HepG2 (cell line): ENCODE measurements around the gene ZNF845. TPM values are rescaled to one million over a fixed set of nuclear protein-coding genes. Genes with fewer than 3 reads are reported as not detected.
A peak's percentile ranks its signal among the peaks of the same experiment; 100 is the strongest.

ENCODE experiments used
- ATF2 ChIP-seq: sonication (generic); formaldehyde crosslinking; IDR thresholded peaks from 2 replicates; pipeline ENCODE4 v1.4.0; 2020; ENCODE audit warnings: missing genetic modification reagents
- CCAR2 ChIP-seq: fragments of 200-400 bp; formaldehyde crosslinking; optimal IDR thresholded peaks from 2 replicates; pipeline ENCODE3; 2018; ENCODE audit warnings: low read depth, mild to moderate bottlenecking, low read length, moderate library complexity
- CENPT ChIP-seq: sonication (generic); formaldehyde crosslinking; IDR thresholded peaks from 2 replicates; pipeline ENCODE4 v1.8.0; 2022; ENCODE audit warnings: low read depth, mild to moderate bottlenecking, moderate library complexity, missing genetic modification reagents
- E2F2 ChIP-seq: sonication (generic); formaldehyde crosslinking; IDR thresholded peaks from 2 replicates; pipeline ENCODE4 v1.4.0; 2020; ENCODE audit warnings: missing genetic modification reagents, borderline replicate concordance
- ERF ChIP-seq: IDR thresholded peaks from 2 replicates; pipeline ENCODE4 v1.6.1; 2018; ENCODE audit warnings: missing biosample characterization, missing genetic modification reagents
- EZH2 ChIP-seq: conservative IDR thresholded peaks from 2 replicates; pipeline ENCODE4 v1.6.1; 2012; ENCODE audit warnings: mild to moderate bottlenecking, low read depth, low read length, moderate library complexity
- FOXO1 ChIP-seq: sonication (generic); formaldehyde crosslinking; IDR thresholded peaks from 2 replicates; pipeline ENCODE4 v1.4.0; 2020; ENCODE audit warnings: missing genetic modification reagents
- GABPA ChIP-seq, 2 experiments: IDR thresholded peaks; 2 replicates each; pipeline ENCODE4 v1.6.1; 2011 to 2016; ENCODE audit warnings: low read depth in 2 of 2, low read length in 1 of 2, missing biosample characterization in 1 of 2, missing genetic modification characterization in 1 of 2
- HNF1B ChIP-seq: sonication (generic); formaldehyde crosslinking; IDR thresholded peaks from 2 replicates; pipeline ENCODE4 v1.5.1; 2020; ENCODE audit warnings: mild to moderate bottlenecking, moderate library complexity, missing genetic modification reagents
- IKZF1 ChIP-seq: fragments of 450-650 bp; IDR thresholded peaks from 2 replicates; pipeline ENCODE4 v1.7.1; 2016
- KDM5B ChIP-seq: sonication (generic); formaldehyde crosslinking; IDR thresholded peaks from 2 replicates; pipeline ENCODE4 v1.4.0; 2020; ENCODE audit warnings: missing genetic modification reagents, mild to moderate bottlenecking, borderline replicate concordance
- MBNL3 ChIP-seq: fragments of 250-450 bp; sonication (Bioruptor Pico); conservative IDR thresholded peaks from 2 replicates; pipeline ENCODE4 v1.8.0; 2022; ENCODE audit warnings: mild to moderate bottlenecking, inconsistent platforms
- MIER3 ChIP-seq: IDR thresholded peaks from 2 replicates; pipeline ENCODE4 v1.6.1; 2016; ENCODE audit warnings: missing compliant biosample characterization, borderline replicate concordance
- MTA1 ChIP-seq: sonication (generic); formaldehyde crosslinking; IDR thresholded peaks from 2 replicates; pipeline ENCODE4 v1.4.0; 2020; ENCODE audit warnings: missing genetic modification reagents, mild to moderate bottlenecking, borderline replicate concordance
- NR3C1 ChIP-seq: sonication (generic); formaldehyde crosslinking; IDR thresholded peaks from 2 replicates; pipeline ENCODE4 v1.4.0; 2020; ENCODE audit warnings: missing genetic modification reagents
- PHF21A ChIP-seq: sonication (generic); formaldehyde crosslinking; IDR thresholded peaks from 2 replicates; pipeline ENCODE4 v1.5.0; 2020; ENCODE audit warnings: mild to moderate bottlenecking, missing genetic modification reagents
- TCF12 ChIP-seq, 2 experiments: fragments of 450-650 bp in 1 of 2; sonication (generic) in 1 of 2; formaldehyde crosslinking in 1 of 2; IDR thresholded peaks; 2 replicates each; pipeline versions ENCODE4 v1.6.1 to v1.8.0; 2017 to 2022; ENCODE audit warnings: antibody characterized with exemption in 1 of 2, mild to moderate bottlenecking in 1 of 2, missing genetic modification reagents in 1 of 2, moderate library complexity in 1 of 2
- TGIF2 ChIP-seq: IDR thresholded peaks from 2 replicates; pipeline ENCODE4 v1.6.1; 2016; ENCODE audit warnings: control low read depth, missing compliant biosample characterization
- YEATS4 ChIP-seq: sonication (generic); formaldehyde crosslinking; IDR thresholded peaks from 2 replicates; pipeline ENCODE4 v1.4.0; 2020; ENCODE audit warnings: missing genetic modification reagents, borderline replicate concordance
- ZBTB3 ChIP-seq: sonication (generic); formaldehyde crosslinking; IDR thresholded peaks from 2 replicates; pipeline ENCODE4 v1.4.0; 2020; ENCODE audit warnings: low read depth, mild to moderate bottlenecking, moderate library complexity, missing genetic modification reagents, borderline replicate concordance
- ZNF160 ChIP-seq: sonication (generic); formaldehyde crosslinking; IDR thresholded peaks from 2 replicates; pipeline ENCODE4 v1.8.0; 2022; ENCODE audit warnings: mild to moderate bottlenecking, inconsistent platforms, missing genetic modification reagents
- ZNF180 ChIP-seq: sonication (generic); formaldehyde crosslinking; IDR thresholded peaks from 2 replicates; pipeline ENCODE4 v1.4.0; 2020; ENCODE audit warnings: low read depth, missing genetic modification reagents, borderline replicate concordance
- ZNF260 ChIP-seq: sonication (generic); formaldehyde crosslinking; IDR thresholded peaks from 2 replicates; pipeline ENCODE4 v1.4.0; 2020; ENCODE audit warnings: missing genetic modification reagents, low read depth, mild to moderate bottlenecking, borderline replicate concordance
- ZNF430 ChIP-seq: sonication (generic); formaldehyde crosslinking; IDR thresholded peaks from 2 replicates; pipeline ENCODE4 v1.9.0; 2021; ENCODE audit warnings: mild to moderate bottlenecking, missing genetic modification reagents
- ZNF589 ChIP-seq: sonication (generic); formaldehyde crosslinking; conservative IDR thresholded peaks from 2 replicates; pipeline ENCODE4 v1.8.0; 2022; ENCODE audit warnings: mild to moderate bottlenecking, moderate library complexity, missing genetic modification reagents
- ZNF644 ChIP-seq: IDR thresholded peaks from 2 replicates; pipeline ENCODE4 v1.6.1; 2016; ENCODE audit warnings: low read depth
- ZNF678 ChIP-seq: sonication (generic); formaldehyde crosslinking; IDR thresholded peaks from 2 replicates; pipeline ENCODE4 v1.4.0; 2020; ENCODE audit warnings: mild to moderate bottlenecking, missing genetic modification reagents
- ZNF839 ChIP-seq: sonication (generic); formaldehyde crosslinking; IDR thresholded peaks from 2 replicates; pipeline ENCODE4 v1.4.0; 2020; ENCODE audit warnings: missing genetic modification reagents, mild to moderate bottlenecking, borderline replicate concordance
- ZSCAN12 ChIP-seq: sonication (generic); formaldehyde crosslinking; IDR thresholded peaks from 2 replicates; pipeline ENCODE4 v1.9.0; 2021; ENCODE audit warnings: mild to moderate bottlenecking, missing genetic modification reagents
- polyA plus RNA-seq, 8 experiments: library from polyadenylated mRNA; depleted of rRNA in 3 of 8; stranded (reverse) in 7 of 8; unstranded in 1 of 8; fragments of >200 nt; fragmentation: Illumina TruSeq in 4 of 8; extraction: Trizol in 4 of 8; gene quantifications; 2 replicates each; pipeline versions ENCODE4 v1.2.1 to v1.2.3, GENCODE V29; 2011 to 2016; ENCODE audit warnings: low read depth in 4 of 8, missing spikeins in 1 of 8, mixed read lengths in 1 of 8; ENCODE audit not compliant: insufficient read depth in 1 of 8
- total RNA-seq, 5 experiments: library from RNA; depleted of rRNA; stranded (reverse); fragments of >200 nt; fragmentation: Illumina TruSeq; extraction: Trizol; gene quantifications; 2 replicates each; pipeline ENCODE4 v1.2.3, GENCODE V29; 2016; ENCODE audit warnings: low read depth in 1 of 5

Gene ZNF845
- total and polyA plus RNA-seq, 2 of the 13 experiments (the other 11 are each of a cell fraction or from before 2014, with no cell fraction given): 1.7 to 9.6 TPM

DNA sequence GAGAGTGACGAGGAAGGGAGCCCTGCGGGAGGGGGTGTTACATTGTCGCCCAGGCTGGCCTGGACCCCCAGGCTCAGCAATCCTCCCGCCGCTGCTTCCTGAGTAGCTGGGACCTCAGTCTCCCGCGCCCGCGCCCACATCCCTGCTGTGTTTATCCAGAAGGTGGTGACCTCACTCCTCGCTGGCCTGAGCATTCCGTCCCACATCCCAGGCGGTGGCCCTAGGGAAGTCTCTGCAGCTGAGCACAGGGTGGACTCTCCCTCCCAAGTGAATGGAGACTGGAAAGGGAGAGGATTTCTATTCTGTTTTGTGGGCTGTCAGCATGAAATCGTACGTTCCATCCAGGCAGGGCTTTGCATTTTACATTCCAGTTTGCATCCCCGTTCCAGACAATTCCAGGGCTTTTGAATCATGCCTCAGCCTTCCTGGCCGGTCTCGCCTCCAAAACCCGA is 61.0 kb downstream of the ZNF845 start (continued):
- TF ChIP-seq HNF1B (CRISPR knock-in tag) (peak; percentile 52; the same call in 1 of the 2 replicates), IKZF1 (no peak), ATF2 (peak; percentile 31; the same call in 1 of the 2 replicates), MIER3 (CRISPR knock-in tag) (no peak), ERF (CRISPR knock-in tag) (no peak), YEATS4 (peak; percentile 37; the same call in 1 of the 2 replicates), TGIF2 (CRISPR knock-in tag) (no peak), CCAR2 (no peak), MTA1 (CRISPR knock-in tag) (no peak), ZSCAN12 (CRISPR knock-in tag) (no peak), ZNF430 (CRISPR knock-in tag) (no peak), FOXO1 (CRISPR knock-in tag) (no peak), ZNF678 (CRISPR knock-in tag) (no peak), PHF21A (CRISPR knock-in tag) (peak; percentile 19; the same call in 1 of the 2 replicates), CENPT (CRISPR knock-in tag) (no peak), E2F2 (CRISPR knock-in tag) (0 out of 2 replicates have a peak, but pooled peaks have one; percentile 80), ZNF839 (CRISPR knock-in tag) (no peak), GABPA (IDR thresholded peaks at IDR 0.05; ENCODE audit: low read depth, low read length) (no peak), GABPA (CRISPR knock-in tag; IDR thresholded peaks at IDR 0.05; ENCODE audit: low read depth) (no peak), KDM5B (CRISPR knock-in tag) (no peak), NR3C1 (CRISPR knock-in tag) (no peak), ZBTB3 (CRISPR knock-in tag) (no peak), ZNF160 (CRISPR knock-in tag) (no peak), MBNL3 (CRISPR knock-in tag) (no peak), EZH2 (no peak), ZNF260 (CRISPR knock-in tag) (no peak), TCF12 (IDR thresholded peaks at IDR 0.05) (no peak), TCF12 (CRISPR knock-in tag; IDR thresholded peaks at IDR 0.05) (no peak), ZNF589 (no peak), ZNF644 (CRISPR knock-in tag) (no peak), ZNF180 (CRISPR knock-in tag) (no peak)
